Right forelimb (tissue), 1 donor: ENCODE results near the gene MFGE8.
A peak's percentile ranks its signal among the peaks of the same experiment; 100 is the strongest.

Experiments used
- DNase-seq: peaks from one replicate; pipeline ENCODE4 v3.0.0-alpha.2; 2018

The MFGE8 gene

GRCh38 chr15:88918738-88919137 lies 5.6 kb upstream of the MFGE8 start:
- no peak for DNase-seq

GRCh38 chr15:88917760-88918159 lies 4.6 kb upstream of the MFGE8 start:
- DNase-seq, result no peak

- DNase-seq, result no peak
These were observed 2.2 kb upstream of the MFGE8 start for GRCh38 chr15:88915354-88915753.

- DNase-seq, result no peak
These were observed 631 bp upstream of the MFGE8 start for GRCh38 chr15:88913850-88914169.

GRCh38 chr15:88912500-88912921 lies 668 bp downstream of the MFGE8 start:
- DNase-seq, result peak; percentile 62

- no peak for DNase-seq
These were observed 1.4 kb downstream of the MFGE8 start for GRCh38 chr15:88911766-88912118.

GRCh38 chr15:88909956-88910831 lies 3.0 kb downstream of the MFGE8 start:
- DNase-seq, result no peak

GRCh38 chr15:88908697-88909621 lies 4.2 kb downstream of the MFGE8 start:
- no peak for DNase-seq

- no peak for DNase-seq
These were observed 5.1 kb downstream of the MFGE8 start for GRCh38 chr15:88908123-88908522.

- DNase-seq, result no peak
These were observed 6.1 kb downstream of the MFGE8 start for GRCh38 chr15:88907111-88907510.

- DNase-seq, result no peak
These were observed 6.6 kb downstream of the MFGE8 start for GRCh38 chr15:88906551-88906950.

GRCh38 chr15:88906130-88906529 lies 7.0 kb downstream of the MFGE8 start:
- DNase-seq, result no peak

- DNase-seq, result no peak
These were observed 7.6 kb downstream of the MFGE8 start for GRCh38 chr15:88905576-88905975.

GRCh38 chr15:88904624-88905327 lies 8.4 kb downstream of the MFGE8 start:
- DNase-seq, result peak; percentile 87

GRCh38 chr15:88904257-88904623 lies 8.9 kb downstream of the MFGE8 start:
- no peak for DNase-seq

GRCh38 chr15:88902846-88903245 lies 10.3 kb downstream of the MFGE8 start:
- no peak for DNase-seq

- no peak for DNase-seq
These were observed 10.9 kb downstream of the MFGE8 start for GRCh38 chr15:88902221-88902835.

GRCh38 chr15:88901508-88902220 lies 11.5 kb downstream of the MFGE8 start:
- DNase-seq, result no peak

GRCh38 chr15:88900982-88901418 lies 12.2 kb downstream of the MFGE8 start:
- no peak for DNase-seq

- DNase-seq, result peak; percentile 18
These were observed 12.7 kb downstream of the MFGE8 start for GRCh38 chr15:88900309-88900981.

- DNase-seq, result peak; percentile 39
These were observed 13.9 kb downstream of the MFGE8 start for GRCh38 chr15:88899251-88899650.

- DNase-seq, result peak; percentile 25
These were observed 14.4 kb downstream of the MFGE8 start for GRCh38 chr15:88898736-88899135.
